PC-3 (cell line): ENCODE measurements around the gene ZNF638.

Experiments used
- EZH2 ChIP-seq: fragments of 300-600 bp; sonication (generic); IDR thresholded peaks from one replicate; pipeline ENCODE4 v1.6.1; 2017; ENCODE audit warnings: antibody characterized with exemption, mild to moderate bottlenecking, low read length; ENCODE audit not compliant: unreplicated experiment
- EZH2phosphoT487 ChIP-seq: fragments of 300-600 bp; sonication (generic); IDR thresholded peaks from 2 replicates; pipeline ENCODE4 v1.6.1; 2018; ENCODE audit warnings: mild to moderate bottlenecking, antibody characterized with exemption, low read length, borderline replicate concordance
- TF ChIP-seq, protein P1 (sequence below): fragments of 300-600 bp; sonication (generic); conservative IDR thresholded peaks from 2 replicates; pipeline ENCODE4 v1.5.1; 2017; ENCODE audit warnings: antibody characterized with exemption, low read depth, mild to moderate bottlenecking, low read length

DNA sequence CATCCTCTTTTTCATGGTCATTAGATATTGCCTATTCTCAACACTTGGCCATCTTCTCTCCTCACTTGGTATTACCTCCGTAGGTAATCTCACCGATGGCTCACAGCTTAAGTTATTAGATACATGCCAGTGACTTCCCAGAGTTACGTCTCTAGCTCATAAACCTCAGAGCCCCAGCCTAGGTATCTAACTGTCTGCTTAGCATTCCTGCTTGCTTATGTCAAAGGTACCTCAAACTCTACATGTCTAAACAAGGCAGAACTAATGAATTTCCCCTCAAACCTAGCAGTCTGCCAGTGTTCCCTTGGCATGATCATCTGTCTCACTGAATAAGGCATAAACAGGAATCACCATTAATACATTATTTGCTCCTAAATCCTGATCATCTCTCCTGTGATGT is 27.7 kb upstream of the ZNF638 start:
- TF ChIP-seq, protein P1, sequence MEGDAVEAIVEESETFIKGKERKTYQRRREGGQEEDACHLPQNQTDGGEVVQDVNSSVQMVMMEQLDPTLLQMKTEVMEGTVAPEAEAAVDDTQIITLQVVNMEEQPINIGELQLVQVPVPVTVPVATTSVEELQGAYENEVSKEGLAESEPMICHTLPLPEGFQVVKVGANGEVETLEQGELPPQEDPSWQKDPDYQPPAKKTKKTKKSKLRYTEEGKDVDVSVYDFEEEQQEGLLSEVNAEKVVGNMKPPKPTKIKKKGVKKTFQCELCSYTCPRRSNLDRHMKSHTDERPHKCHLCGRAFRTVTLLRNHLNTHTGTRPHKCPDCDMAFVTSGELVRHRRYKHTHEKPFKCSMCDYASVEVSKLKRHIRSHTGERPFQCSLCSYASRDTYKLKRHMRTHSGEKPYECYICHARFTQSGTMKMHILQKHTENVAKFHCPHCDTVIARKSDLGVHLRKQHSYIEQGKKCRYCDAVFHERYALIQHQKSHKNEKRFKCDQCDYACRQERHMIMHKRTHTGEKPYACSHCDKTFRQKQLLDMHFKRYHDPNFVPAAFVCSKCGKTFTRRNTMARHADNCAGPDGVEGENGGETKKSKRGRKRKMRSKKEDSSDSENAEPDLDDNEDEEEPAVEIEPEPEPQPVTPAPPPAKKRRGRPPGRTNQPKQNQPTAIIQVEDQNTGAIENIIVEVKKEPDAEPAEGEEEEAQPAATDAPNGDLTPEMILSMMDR, result no peak
- TF ChIP-seq EZH2 (no peak), EZH2phosphoT487 (no peak)
